ENCODE data around the gene NKD2. TPM values are rescaled to one million over a fixed set of nuclear protein-coding genes. Genes with fewer than 3 reads are reported as not detected.

Gene NKD2
- total RNA-seq, 1 donor from 2014 or later = 65.1 TPM

- DNase-seq (ENCODE audit: low spot score in 2 of 2, unreplicated experiment in 2 of 2) = no peak
- Mint-ChIP-seq H3K27me3 (ENCODE audit: low read depth) (peaks cover 46% of the 10 kb centered on the region), H3K27ac (no peak overlapping the region), H3K36me3 (no peaks in the 10 kb centered on the region), H3K4me1 (peaks cover 21% of the 10 kb centered on the region), H3K4me3 (no peak overlapping the region), H3K9me3 (no peaks in the 10 kb centered on the region)
- TF ChIP-seq CTCF (IDR thresholded peaks at IDR 0.05; ENCODE audit: unreplicated experiment) = no peak
These were observed 4.8 kb downstream of the NKD2 start for GRCh38 chr5:1013238-1013947.

GRCh38 chr5:1013948-1014301 lies 5.3 kb downstream of the NKD2 start:
- Mint-ChIP-seq H3K9me3 (no peaks in the 10 kb centered on the region), H3K4me1 (peaks cover 21% of the 10 kb centered on the region), H3K27ac (no peak overlapping the region), H3K4me3 (no peak overlapping the region), H3K27me3 (ENCODE audit: low read depth) (peaks cover 46% of the 10 kb centered on the region), H3K36me3 (no peaks in the 10 kb centered on the region)
- no peak for DNase-seq (ENCODE audit: low spot score in 2 of 2, unreplicated experiment in 2 of 2)
- TF ChIP-seq CTCF (IDR thresholded peaks at IDR 0.05; ENCODE audit: unreplicated experiment) = no peak

DNA sequence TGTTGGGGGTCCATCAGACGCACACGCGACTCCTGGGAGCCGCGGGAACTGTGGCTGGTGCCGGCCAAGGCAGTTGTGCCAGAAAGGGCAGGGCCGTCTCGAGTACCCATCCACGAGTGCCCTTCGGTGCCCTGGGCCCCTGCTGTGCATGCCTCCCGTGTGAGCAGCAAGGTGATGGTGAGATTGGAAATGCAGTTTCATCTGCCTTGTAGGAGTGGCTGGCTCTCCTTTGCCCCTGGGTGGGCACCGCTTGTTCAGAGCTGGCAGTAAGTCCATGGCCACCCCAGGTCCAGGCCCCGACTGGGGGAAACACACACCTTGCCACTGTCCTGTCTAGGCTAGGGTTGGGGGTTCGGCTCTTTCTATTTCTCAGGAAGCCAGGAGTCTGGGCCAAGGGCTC lies 5.7 kb downstream of the NKD2 start:
- Mint-ChIP-seq H3K4me3 (no peak overlapping the region), H3K4me1 (peaks cover 25% of the 10 kb centered on the region), H3K36me3 (no peaks in the 10 kb centered on the region), H3K27ac (no peak overlapping the region), H3K9me3 (no peaks in the 10 kb centered on the region), H3K27me3 (ENCODE audit: low read depth) (peaks cover 46% of the 10 kb centered on the region)
- no peak for DNase-seq (ENCODE audit: low spot score in 2 of 2, unreplicated experiment in 2 of 2)
- TF ChIP-seq CTCF (IDR thresholded peaks at IDR 0.05; ENCODE audit: unreplicated experiment) = no peak

GRCh38 chr5:1014781-1015221 lies 6.2 kb downstream of the NKD2 start:
- Mint-ChIP-seq H3K4me3 (no peak overlapping the region), H3K27ac (no peak overlapping the region), H3K4me1 (peaks cover 27% of the 10 kb centered on the region), H3K9me3 (no peaks in the 10 kb centered on the region), H3K27me3 (ENCODE audit: low read depth) (peaks cover 43% of the 10 kb centered on the region), H3K36me3 (no peaks in the 10 kb centered on the region)
- TF ChIP-seq CTCF (IDR thresholded peaks at IDR 0.05; ENCODE audit: unreplicated experiment) = no peak
- DNase-seq (ENCODE audit: low spot score in 2 of 2, unreplicated experiment in 2 of 2) = no peak

GRCh38 chr5:1015507-1015906 lies 6.9 kb downstream of the NKD2 start:
- Mint-ChIP-seq H3K36me3 (no peaks in the 10 kb centered on the region), H3K4me3 (no peak overlapping the region), H3K27ac (no peak overlapping the region), H3K9me3 (no peaks in the 10 kb centered on the region), H3K4me1 (peaks cover 27% of the 10 kb centered on the region), H3K27me3 (ENCODE audit: low read depth) (peaks cover 36% of the 10 kb centered on the region)
- no peak for DNase-seq (ENCODE audit: low spot score in 2 of 2, unreplicated experiment in 2 of 2)
- no peak for TF ChIP-seq CTCF (IDR thresholded peaks at IDR 0.05; ENCODE audit: unreplicated experiment)
